Measurements from ENCODE around the gene UBXN11.

GRCh38 chr1:26284597-26285347 is 21.7 kb downstream of the UBXN11 start:
- TF ChIP-seq CTCF (IDR thresholded peaks at IDR 0.05): peak; percentile 72 to 85 (median 84)
- no peak for TF ChIP-seq EP300 (IDR thresholded peaks at IDR 0.05; ENCODE audit: low read depth)
